ENCODE measurements around the gene MVD. TPM values are rescaled to one million over a fixed set of nuclear protein-coding genes. Genes with fewer than 3 reads are reported as not detected.

The MVD gene
- total and polyA plus RNA-seq, 2 experiments from 2014 or later = 95.3 to 149 TPM

DNA sequence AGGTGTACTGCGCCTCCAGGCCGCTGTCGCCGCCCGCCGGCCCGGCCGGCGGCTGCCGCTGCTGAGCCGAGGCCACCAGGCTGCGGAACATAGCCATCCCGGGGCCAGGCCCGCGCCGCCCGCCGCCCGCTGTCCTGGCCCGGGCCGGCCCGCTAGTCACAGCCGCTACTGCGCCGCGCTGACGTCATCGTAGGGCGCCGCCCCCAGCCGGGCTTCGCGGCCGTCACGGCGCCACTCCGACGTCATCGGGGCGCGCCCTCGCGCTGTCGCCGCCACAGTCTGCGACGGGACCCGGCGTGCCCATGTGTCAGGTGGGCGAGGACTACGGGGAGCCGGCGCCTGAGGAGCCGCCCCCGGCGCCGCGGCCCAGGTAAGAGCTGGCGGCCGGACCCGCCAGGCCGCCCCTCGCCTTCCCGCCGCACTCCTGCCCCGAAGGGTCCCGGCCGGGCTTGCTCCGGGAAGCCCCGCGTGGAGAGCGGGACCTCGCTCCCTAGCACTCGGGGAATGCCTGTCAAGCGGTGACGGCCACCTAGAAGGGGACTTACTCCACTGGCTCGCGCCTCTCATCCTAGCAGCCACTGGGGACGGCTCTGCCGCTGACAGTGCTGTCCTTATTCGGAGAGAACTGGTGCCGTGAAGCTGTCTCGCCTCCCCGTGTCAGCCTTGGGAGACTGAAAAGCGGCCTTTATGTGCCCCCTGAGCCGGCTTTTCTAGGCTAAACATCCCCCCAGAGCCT, 43.5 kb upstream of the MVD start, which contains the start of the genes CTU2 and RNF166:
Gene CTU2 (plus strand): TSS at position 275 of the 736 bp plus-strand sequence. CDS start 28 bp downstream, at position 303.
Gene RNF166 (minus strand): TSS at position 180 of the 736 bp plus-strand sequence. CDS start 83 bp downstream, at position 97.
- Mint-ChIP-seq H3K9me3 (no peaks in the 10 kb centered on the region), H3K4me3 (peak within 1 kb of the TSS; percentile 88), H3K27ac (peak within 1 kb of the TSS; percentile 3; the same call in 1 of the 2 replicates), H3K4me1 (peaks cover 20% of the 10 kb centered on the region), H3K36me3 (ENCODE audit: low read depth) (no peaks in the 10 kb centered on the region; the same call in 2 of the 3 replicates), H3K27me3 (ENCODE audit: insufficient read depth, low read depth, poor library complexity) (peaks cover 19% of the 10 kb centered on the region)
- H3K4me3 ChIP-seq = peak within 1 kb of the TSS; percentile 92
- peaks cover 5% of the 10 kb centered on the region for H4K20me1 ChIP-seq (replicated peaks; ENCODE audit: insufficient read depth)
- H3F3A ChIP-seq (replicated peaks; ENCODE audit: low read depth) = 0 out of 2 replicates have a peak, but pooled peaks cover 2% of the 10 kb centered on the region
- no peak for TF ChIP-seq ZNF331 (CRISPR knock-in tag; IDR thresholded peaks at IDR 0.05; ENCODE audit: low read depth)
- TF ChIP-seq EZH2phosphoT487 (IDR thresholded peaks at IDR 0.05; ENCODE audit: unreplicated experiment) = no peak
- TF ChIP-seq ZNF114 (CRISPR knock-in tag; IDR thresholded peaks at IDR 0.05) = no peak
- TF ChIP-seq, protein P1, sequence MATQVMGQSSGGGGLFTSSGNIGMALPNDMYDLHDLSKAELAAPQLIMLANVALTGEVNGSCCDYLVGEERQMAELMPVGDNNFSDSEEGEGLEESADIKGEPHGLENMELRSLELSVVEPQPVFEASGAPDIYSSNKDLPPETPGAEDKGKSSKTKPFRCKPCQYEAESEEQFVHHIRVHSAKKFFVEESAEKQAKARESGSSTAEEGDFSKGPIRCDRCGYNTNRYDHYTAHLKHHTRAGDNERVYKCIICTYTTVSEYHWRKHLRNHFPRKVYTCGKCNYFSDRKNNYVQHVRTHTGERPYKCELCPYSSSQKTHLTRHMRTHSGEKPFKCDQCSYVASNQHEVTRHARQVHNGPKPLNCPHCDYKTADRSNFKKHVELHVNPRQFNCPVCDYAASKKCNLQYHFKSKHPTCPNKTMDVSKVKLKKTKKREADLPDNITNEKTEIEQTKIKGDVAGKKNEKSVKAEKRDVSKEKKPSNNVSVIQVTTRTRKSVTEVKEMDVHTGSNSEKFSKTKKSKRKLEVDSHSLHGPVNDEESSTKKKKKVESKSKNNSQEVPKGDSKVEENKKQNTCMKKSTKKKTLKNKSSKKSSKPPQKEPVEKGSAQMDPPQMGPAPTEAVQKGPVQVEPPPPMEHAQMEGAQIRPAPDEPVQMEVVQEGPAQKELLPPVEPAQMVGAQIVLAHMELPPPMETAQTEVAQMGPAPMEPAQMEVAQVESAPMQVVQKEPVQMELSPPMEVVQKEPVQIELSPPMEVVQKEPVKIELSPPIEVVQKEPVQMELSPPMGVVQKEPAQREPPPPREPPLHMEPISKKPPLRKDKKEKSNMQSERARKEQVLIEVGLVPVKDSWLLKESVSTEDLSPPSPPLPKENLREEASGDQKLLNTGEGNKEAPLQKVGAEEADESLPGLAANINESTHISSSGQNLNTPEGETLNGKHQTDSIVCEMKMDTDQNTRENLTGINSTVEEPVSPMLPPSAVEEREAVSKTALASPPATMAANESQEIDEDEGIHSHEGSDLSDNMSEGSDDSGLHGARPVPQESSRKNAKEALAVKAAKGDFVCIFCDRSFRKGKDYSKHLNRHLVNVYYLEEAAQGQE (IDR thresholded peaks at IDR 0.05; ENCODE audit: unreplicated experiment) = no peak
- peak; percentile 100 for TF ChIP-seq CREB1 (CRISPR knock-in tag; IDR thresholded peaks at IDR 0.05; ENCODE audit: low read depth)
- peak; percentile 64 for TF ChIP-seq POLR2AphosphoS5 (IDR thresholded peaks at IDR 0.05; ENCODE audit: low read depth)
- no peak for TF ChIP-seq EZH2 (IDR thresholded peaks at IDR 0.05; ENCODE audit: low read depth, unreplicated experiment)
- no peak for TF ChIP-seq JUNB (IDR thresholded peaks at IDR 0.05; ENCODE audit: unreplicated experiment)
- TF ChIP-seq NANOG (IDR thresholded peaks at IDR 0.05; ENCODE audit: borderline replicate concordance) = no peak
- TF ChIP-seq, protein P2, sequence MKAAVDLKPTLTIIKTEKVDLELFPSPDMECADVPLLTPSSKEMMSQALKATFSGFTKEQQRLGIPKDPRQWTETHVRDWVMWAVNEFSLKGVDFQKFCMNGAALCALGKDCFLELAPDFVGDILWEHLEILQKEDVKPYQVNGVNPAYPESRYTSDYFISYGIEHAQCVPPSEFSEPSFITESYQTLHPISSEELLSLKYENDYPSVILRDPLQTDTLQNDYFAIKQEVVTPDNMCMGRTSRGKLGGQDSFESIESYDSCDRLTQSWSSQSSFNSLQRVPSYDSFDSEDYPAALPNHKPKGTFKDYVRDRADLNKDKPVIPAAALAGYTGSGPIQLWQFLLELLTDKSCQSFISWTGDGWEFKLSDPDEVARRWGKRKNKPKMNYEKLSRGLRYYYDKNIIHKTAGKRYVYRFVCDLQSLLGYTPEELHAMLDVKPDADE (IDR thresholded peaks at IDR 0.05) = peak; percentile 74; the same call in 1 of the 2 replicates
- TF ChIP-seq, protein P3, sequence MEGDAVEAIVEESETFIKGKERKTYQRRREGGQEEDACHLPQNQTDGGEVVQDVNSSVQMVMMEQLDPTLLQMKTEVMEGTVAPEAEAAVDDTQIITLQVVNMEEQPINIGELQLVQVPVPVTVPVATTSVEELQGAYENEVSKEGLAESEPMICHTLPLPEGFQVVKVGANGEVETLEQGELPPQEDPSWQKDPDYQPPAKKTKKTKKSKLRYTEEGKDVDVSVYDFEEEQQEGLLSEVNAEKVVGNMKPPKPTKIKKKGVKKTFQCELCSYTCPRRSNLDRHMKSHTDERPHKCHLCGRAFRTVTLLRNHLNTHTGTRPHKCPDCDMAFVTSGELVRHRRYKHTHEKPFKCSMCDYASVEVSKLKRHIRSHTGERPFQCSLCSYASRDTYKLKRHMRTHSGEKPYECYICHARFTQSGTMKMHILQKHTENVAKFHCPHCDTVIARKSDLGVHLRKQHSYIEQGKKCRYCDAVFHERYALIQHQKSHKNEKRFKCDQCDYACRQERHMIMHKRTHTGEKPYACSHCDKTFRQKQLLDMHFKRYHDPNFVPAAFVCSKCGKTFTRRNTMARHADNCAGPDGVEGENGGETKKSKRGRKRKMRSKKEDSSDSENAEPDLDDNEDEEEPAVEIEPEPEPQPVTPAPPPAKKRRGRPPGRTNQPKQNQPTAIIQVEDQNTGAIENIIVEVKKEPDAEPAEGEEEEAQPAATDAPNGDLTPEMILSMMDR (conservative IDR thresholded peaks at IDR 0.05; ENCODE audit: low read depth in 2 of 2) = no peak
- TF ChIP-seq STAT1 (IDR thresholded peaks at IDR 0.05; ENCODE audit: unreplicated experiment) = no peak
- TF ChIP-seq, protein P4, sequence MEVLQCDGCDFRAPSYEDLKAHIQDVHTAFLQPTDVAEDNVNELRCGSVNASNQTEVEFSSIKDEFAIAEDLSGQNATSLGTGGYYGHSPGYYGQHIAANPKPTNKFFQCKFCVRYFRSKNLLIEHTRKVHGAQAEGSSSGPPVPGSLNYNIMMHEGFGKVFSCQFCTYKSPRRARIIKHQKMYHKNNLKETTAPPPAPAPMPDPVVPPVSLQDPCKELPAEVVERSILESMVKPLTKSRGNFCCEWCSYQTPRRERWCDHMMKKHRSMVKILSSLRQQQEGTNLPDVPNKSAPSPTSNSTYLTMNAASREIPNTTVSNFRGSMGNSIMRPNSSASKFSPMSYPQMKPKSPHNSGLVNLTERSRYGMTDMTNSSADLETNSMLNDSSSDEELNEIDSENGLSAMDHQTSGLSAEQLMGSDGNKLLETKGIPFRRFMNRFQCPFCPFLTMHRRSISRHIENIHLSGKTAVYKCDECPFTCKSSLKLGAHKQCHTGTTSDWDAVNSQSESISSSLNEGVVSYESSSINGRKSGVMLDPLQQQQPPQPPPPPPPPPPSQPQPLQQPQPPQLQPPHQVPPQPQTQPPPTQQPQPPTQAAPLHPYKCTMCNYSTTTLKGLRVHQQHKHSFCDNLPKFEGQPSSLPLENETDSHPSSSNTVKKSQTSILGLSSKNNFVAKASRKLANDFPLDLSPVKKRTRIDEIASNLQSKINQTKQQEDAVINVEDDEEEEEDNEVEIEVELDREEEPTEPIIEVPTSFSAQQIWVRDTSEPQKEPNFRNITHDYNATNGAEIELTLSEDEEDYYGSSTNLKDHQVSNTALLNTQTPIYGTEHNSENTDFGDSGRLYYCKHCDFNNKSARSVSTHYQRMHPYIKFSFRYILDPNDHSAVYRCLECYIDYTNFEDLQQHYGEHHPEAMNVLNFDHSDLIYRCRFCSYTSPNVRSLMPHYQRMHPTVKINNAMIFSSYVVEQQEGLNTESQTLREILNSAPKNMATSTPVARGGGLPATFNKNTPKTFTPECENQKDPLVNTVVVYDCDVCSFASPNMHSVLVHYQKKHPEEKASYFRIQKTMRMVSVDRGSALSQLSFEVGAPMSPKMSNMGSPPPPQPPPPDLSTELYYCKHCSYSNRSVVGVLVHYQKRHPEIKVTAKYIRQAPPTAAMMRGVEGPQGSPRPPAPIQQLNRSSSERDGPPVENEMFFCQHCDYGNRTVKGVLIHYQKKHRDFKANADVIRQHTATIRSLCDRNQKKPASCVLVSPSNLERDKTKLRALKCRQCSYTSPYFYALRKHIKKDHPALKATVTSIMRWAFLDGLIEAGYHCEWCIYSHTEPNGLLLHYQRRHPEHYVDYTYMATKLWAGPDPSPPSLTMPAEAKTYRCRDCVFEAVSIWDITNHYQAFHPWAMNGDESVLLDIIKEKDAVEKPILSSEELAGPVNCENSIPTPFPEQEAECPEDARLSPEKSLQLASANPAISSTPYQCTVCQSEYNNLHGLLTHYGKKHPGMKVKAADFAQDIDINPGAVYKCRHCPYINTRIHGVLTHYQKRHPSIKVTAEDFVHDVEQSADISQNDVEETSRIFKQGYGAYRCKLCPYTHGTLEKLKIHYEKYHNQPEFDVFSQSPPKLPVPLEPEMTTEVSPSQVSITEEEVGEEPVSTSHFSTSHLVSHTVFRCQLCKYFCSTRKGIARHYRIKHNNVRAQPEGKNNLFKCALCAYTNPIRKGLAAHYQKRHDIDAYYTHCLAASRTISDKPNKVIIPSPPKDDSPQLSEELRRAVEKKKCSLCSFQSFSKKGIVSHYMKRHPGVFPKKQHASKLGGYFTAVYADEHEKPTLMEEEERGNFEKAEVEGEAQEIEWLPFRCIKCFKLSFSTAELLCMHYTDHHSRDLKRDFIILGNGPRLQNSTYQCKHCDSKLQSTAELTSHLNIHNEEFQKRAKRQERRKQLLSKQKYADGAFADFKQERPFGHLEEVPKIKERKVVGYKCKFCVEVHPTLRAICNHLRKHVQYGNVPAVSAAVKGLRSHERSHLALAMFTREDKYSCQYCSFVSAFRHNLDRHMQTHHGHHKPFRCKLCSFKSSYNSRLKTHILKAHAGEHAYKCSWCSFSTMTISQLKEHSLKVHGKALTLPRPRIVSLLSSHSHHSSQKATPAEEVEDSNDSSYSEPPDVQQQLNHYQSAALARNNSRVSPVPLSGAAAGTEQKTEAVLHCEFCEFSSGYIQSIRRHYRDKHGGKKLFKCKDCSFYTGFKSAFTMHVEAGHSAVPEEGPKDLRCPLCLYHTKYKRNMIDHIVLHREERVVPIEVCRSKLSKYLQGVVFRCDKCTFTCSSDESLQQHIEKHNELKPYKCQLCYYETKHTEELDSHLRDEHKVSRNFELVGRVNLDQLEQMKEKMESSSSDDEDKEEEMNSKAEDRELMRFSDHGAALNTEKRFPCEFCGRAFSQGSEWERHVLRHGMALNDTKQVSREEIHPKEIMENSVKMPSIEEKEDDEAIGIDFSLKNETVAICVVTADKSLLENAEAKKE (CRISPR knock-in tag; IDR thresholded peaks at IDR 0.05) = no peak
- H3K79me2 ChIP-seq (replicated peaks; ENCODE audit: insufficient read depth) = peaks cover 44% of the 10 kb centered on the region
- peaks cover 5% of the 10 kb centered on the region; the same call in 1 of the 2 replicates for H3K4me1 ChIP-seq (ENCODE audit: insufficient read depth)
- no peaks in the 10 kb centered on the region for H3K36me3 ChIP-seq (ENCODE audit: insufficient read depth)
- DNase-seq (ENCODE audit: low spot score) (peak; percentile 92), ATAC-seq (peak; percentile 86)
- H3K27ac ChIP-seq (ENCODE audit: low read depth) = no peak within 1 kb of the TSS
- peak within 1 kb of the TSS; percentile 99 for H3K4me2 ChIP-seq
- 0 out of 2 replicates have a peak within 1 kb of the TSS, but pooled peaks have one; percentile 80 for H2AFZ ChIP-seq
- H3K27me3 ChIP-seq (ENCODE audit: insufficient read depth) = no peaks in the 10 kb centered on the region
- no peaks in the 10 kb centered on the region for H3K9me2 ChIP-seq (ENCODE audit: insufficient read depth)

Measured in GM23338 (cell line).